IMR-90 (cell line): ENCODE results near the gene CLEC5A. TPM values are rescaled to one million over a fixed set of nuclear protein-coding genes. Genes with fewer than 3 reads are reported as not detected.

Experiments
- ATAC-seq: fragments of 200-7000 bp; cut with Tn5 transposase; 2 replicates; pipeline ENCODE4 v1.9.1; 2020; ENCODE audit warnings: low read depth, mild to moderate bottlenecking, moderate library complexity
- BruUV-seq: library from RNA; stranded (reverse); fragments of 400-500 nt; replicated peaks from 2 replicates; lab custom pipeline; 2021; lab: Mats Ljungman, UMichigan
- CTCF ChIA-PET: fragments of 300-600 bp; formaldehyde crosslinking; extraction: SDS; loops from one replicate; lab custom pipeline; 2021; ENCODE audit warnings: antibody characterized with exemption; lab: Yijun Ruan, JAX
- POLR2A ChIA-PET: fragments of 300-600 bp; sonication (Branson Sonifier 250); formaldehyde crosslinking; loops from one replicate; lab custom pipeline; 2022; ENCODE audit warnings: antibody characterized with exemption; ENCODE audit not compliant: unreplicated experiment; lab: Charles Lee
- DNase-seq: peaks from one replicate; pipeline ENCODE4 v3.0.0; 2013
- H2AFZ ChIP-seq: replicated peaks from 2 replicates; pipeline ENCODE3; 2013; ENCODE audit warnings: low read length, mild to moderate bottlenecking; ENCODE audit not compliant: poor library complexity
- H2AK5ac ChIP-seq: 2 replicates; pipeline ENCODE4 v1.6.1; 2013; ENCODE audit warnings: low read depth, low read length, inconsistent platforms
- H2AK9ac ChIP-seq: replicated peaks from 2 replicates; pipeline ENCODE3; 2013; ENCODE audit warnings: mild to moderate bottlenecking, low read depth, low read length, moderate library complexity; ENCODE audit not compliant: poor library complexity
- H2BK120ac ChIP-seq: 2 replicates; pipeline ENCODE4 v1.6.1; 2013; ENCODE audit warnings: low read depth, low read length, inconsistent platforms
- H2BK15ac ChIP-seq: 3 replicates; pipeline ENCODE4 v1.6.1; 2013; ENCODE audit warnings: low read depth, low read length, inconsistent platforms
- H2BK20ac ChIP-seq: 2 replicates; pipeline ENCODE4 v1.6.1; 2013; ENCODE audit warnings: low read depth, mild to moderate bottlenecking, inconsistent platforms, low read length, moderate library complexity
- H2BK5ac ChIP-seq: 2 replicates; pipeline ENCODE4 v1.6.1; 2013; ENCODE audit warnings: mild to moderate bottlenecking, low read depth, low read length, inconsistent platforms; ENCODE audit not compliant: poor library complexity, severe bottlenecking
- H3K14ac ChIP-seq: replicated peaks from 2 replicates; pipeline ENCODE4 v1.6.1; 2013; ENCODE audit warnings: low read depth, low read length, inconsistent platforms
- H3K18ac ChIP-seq: 2 replicates; pipeline ENCODE4 v1.6.1; 2013; ENCODE audit warnings: low read depth, low read length, control low read depth
- H3K23ac ChIP-seq: 2 replicates; pipeline ENCODE4 v1.6.1; 2013; ENCODE audit warnings: low read depth, low read length, inconsistent platforms
- H3K27ac ChIP-seq: 2 replicates; pipeline ENCODE4 v1.5.1; 2013; ENCODE audit warnings: mild to moderate bottlenecking, control low read depth, low read length; ENCODE audit not compliant: insufficient read depth
- H3K27me3 ChIP-seq: 2 replicates; pipeline ENCODE4 v1.6.1; 2013; ENCODE audit warnings: low read length; ENCODE audit not compliant: control insufficient read depth, insufficient read depth
- H3K36me3 ChIP-seq: 2 replicates; pipeline ENCODE4 v1.6.1; 2013; ENCODE audit warnings: low read length, mixed read lengths; ENCODE audit not compliant: control insufficient read depth, insufficient read depth
- H3K4ac ChIP-seq: 2 replicates; pipeline ENCODE4 v1.6.1; 2013; ENCODE audit warnings: low read depth, low read length, inconsistent platforms
- H3K4me1 ChIP-seq: 2 replicates; pipeline ENCODE4 v1.6.1; 2013; ENCODE audit warnings: low read length, mixed read lengths; ENCODE audit not compliant: control insufficient read depth, insufficient read depth
- H3K4me2 ChIP-seq: 2 replicates; pipeline ENCODE4 v1.6.1; 2013; ENCODE audit warnings: low read depth, mild to moderate bottlenecking, control low read depth, low read length, moderate library complexity
- H3K4me3 ChIP-seq: 2 replicates; pipeline ENCODE4 v1.5.1; 2013; ENCODE audit warnings: low read depth, mild to moderate bottlenecking, control low read depth, low read length, moderate library complexity; ENCODE audit not compliant: insufficient read depth
- H3K56ac ChIP-seq: 2 replicates; pipeline ENCODE4 v1.6.1; 2013; ENCODE audit warnings: low read length, inconsistent platforms; ENCODE audit not compliant: insufficient read depth; ENCODE audit errors: extremely low read depth
- H3K79me1 ChIP-seq, 2 experiments: 2 replicates each; pipeline ENCODE4 v1.6.1; 2013; ENCODE audit warnings: low read length in 2 of 2, inconsistent platforms in 1 of 2, low read depth in 1 of 2
- H3K9ac ChIP-seq: 2 replicates; pipeline ENCODE4 v1.6.1; 2013; ENCODE audit warnings: low read depth, low read length, control low read depth
- H3K9me1 ChIP-seq: 2 replicates; pipeline ENCODE4 v1.6.1; 2013; ENCODE audit warnings: low read length, inconsistent platforms; ENCODE audit not compliant: insufficient read depth
- H3K9me3 ChIP-seq: 2 replicates; pipeline ENCODE4 v1.6.1; 2013; ENCODE audit warnings: low read length; ENCODE audit not compliant: control insufficient read depth, insufficient read depth
- H4K20me1 ChIP-seq: 2 replicates; pipeline ENCODE4 v1.6.1; 2013; ENCODE audit warnings: low read length, inconsistent platforms; ENCODE audit not compliant: insufficient read depth
- H4K5ac ChIP-seq: 2 replicates; pipeline ENCODE4 v1.6.1; 2013; ENCODE audit warnings: mild to moderate bottlenecking, low read depth, low read length, control low read depth
- H4K8ac ChIP-seq, 2 experiments: 2 replicates each; pipeline ENCODE4 v1.6.1; 2013; ENCODE audit warnings: low read depth in 2 of 2, low read length in 2 of 2, control low read depth in 1 of 2, inconsistent platforms in 1 of 2
- H4K91ac ChIP-seq: 2 replicates; pipeline ENCODE4 v1.6.1; 2013; ENCODE audit warnings: low read depth, low read length, inconsistent platforms; ENCODE audit not compliant: insufficient read depth
- BHLHE40 ChIP-seq: fragments of 150-350 bp; IDR thresholded peaks from 2 replicates; pipeline ENCODE4 v1.6.1; 2016; ENCODE audit warnings: mild to moderate bottlenecking, low read depth, low read length
- CEBPB ChIP-seq: IDR thresholded peaks from 2 replicates; pipeline ENCODE4 v1.6.1; 2012; ENCODE audit warnings: low read depth, low read length, improper control_type of control experiment
- CTCF ChIP-seq: conservative IDR thresholded peaks from 2 replicates; pipeline ENCODE4 v1.5.1; 2012; ENCODE audit warnings: mild to moderate bottlenecking, low read depth, low read length, improper control_type of control experiment
- FOS ChIP-seq: fragments of 150-350 bp; IDR thresholded peaks from 2 replicates; pipeline ENCODE4 v1.6.1; 2016; ENCODE audit warnings: low read depth, low read length
- MAZ ChIP-seq: IDR thresholded peaks from 2 replicates; pipeline ENCODE4 v1.6.1; 2012; ENCODE audit warnings: low read depth, mild to moderate bottlenecking, low read length, improper control_type of control experiment, moderate library complexity, borderline replicate concordance
- MXI1 ChIP-seq: IDR thresholded peaks from 2 replicates; pipeline ENCODE4 v1.6.1; 2012; ENCODE audit warnings: low read depth, mild to moderate bottlenecking, low read length, moderate library complexity, borderline replicate concordance
- NFE2L2 ChIP-seq: fragments of 150-350 bp; IDR thresholded peaks from 2 replicates; pipeline ENCODE4 v1.6.1; 2016; ENCODE audit warnings: low read depth, mild to moderate bottlenecking, low read length
- POLR2A ChIP-seq: IDR thresholded peaks from 2 replicates; pipeline ENCODE4 v1.6.1; 2012; ENCODE audit warnings: mild to moderate bottlenecking, low read depth, low read length
- RAD21 ChIP-seq: IDR thresholded peaks from 2 replicates; pipeline ENCODE4 v1.6.1; 2012; ENCODE audit warnings: low read length, improper control_type of control experiment
- SMC3 ChIP-seq: fragments of 150-350 bp; IDR thresholded peaks from 2 replicates; pipeline ENCODE4 v1.6.1; 2016; ENCODE audit warnings: low read depth, mild to moderate bottlenecking, antibody characterized with exemption, low read length, moderate library complexity
- WGBS, 2 experiments: methylation state at CpG; one replicate each; pipeline versions ENCODE4 v1.1.5 to v1.1.7; 2013; ENCODE audit warnings: missing lambda C conversion rate in 2 of 2; ENCODE audit not compliant: insufficient read length in 1 of 2; ENCODE audit errors: extremely low coverage in 2 of 2; 5-methylcytosine and 5-hydroxymethylcytosine counted together
- dilution Hi-C: fragments of 300-500 bp; cut with HindIII; formaldehyde crosslinking; loops from one replicate; pipeline ENCODE4 v1.14.3; 2018; ENCODE audit warnings: low sequenced_read_pairs; ENCODE audit not compliant: unreplicated experiment
- in situ Hi-C: fragments of 300-500 bp; cut with MboI; formaldehyde crosslinking; loops from 3 replicates; pipeline ENCODE4 v1.14.3; 2019; ENCODE audit warnings: low sequenced_read_pairs, inconsistent platforms, mixed read lengths
- intact Hi-C: fragments of 100-400 bp; cut with micrococcal nuclease; formaldehyde crosslinking; loops from 2 replicates; pipeline ENCODE4 v1.10.0; 2022
- polyA plus RNA-seq, 3 experiments: library from polyadenylated mRNA; depleted of rRNA; stranded (reverse); fragments of >200 nt; gene quantifications; 2 replicates each; pipeline ENCODE4 v1.2.3, GENCODE V29; 2012; ENCODE audit warnings: low replicate concordance in 1 of 3
- total RNA-seq: library from RNA; depleted of rRNA; stranded (reverse); fragments of >200 nt; gene quantifications from 2 replicates; pipeline ENCODE4 v1.2.3, GENCODE V29; 2012

CLEC5A gene
- total and polyA plus RNA-seq, 2 of the 4 experiments (the other 2 are of a cell fraction): not detected

GRCh38 chr7:141975806-141976523 is 29.2 kb upstream of the CLEC5A start:
- H3K4ac ChIP-seq: no peak overlapping the region
- no peak overlapping the region for H2BK20ac ChIP-seq
- H2AFZ ChIP-seq: no peak overlapping the region
- in situ Hi-C loops: no loop called here
- peaks cover 14% of the 10 kb centered on the region for H3K9me3 ChIP-seq
- CTCF ChIA-PET: no interaction called here
- H2AK9ac ChIP-seq: no peak overlapping the region
- no peak for ATAC-seq
- H3K36me3 ChIP-seq: no peaks in the 10 kb centered on the region
- no peak overlapping the region for H3K56ac ChIP-seq
- 7% methylated on average over 5 of the region's 21 CpGs; no CpG with 5 or more reads in 1 of the 2 experiments for WGBS, 2 experiments
- no peak overlapping the region for H4K5ac ChIP-seq
- H3K18ac ChIP-seq: no peak overlapping the region
- H3K9ac ChIP-seq: no peak overlapping the region
- dilution Hi-C loops: no loop called here
- no peaks in the 10 kb centered on the region for H3K9me1 ChIP-seq
- no peak overlapping the region for H2BK5ac ChIP-seq
- H3K27ac ChIP-seq: no peak overlapping the region
- POLR2A ChIA-PET: no interaction called here
- TF ChIP-seq RAD21 (peak; percentile 35), FOS (no peak), CTCF (peak; percentile 30), SMC3 (peak; percentile 16; the same call in 1 of the 2 replicates), POLR2A (no peak), NFE2L2 (no peak), MAZ (no peak), CEBPB (no peak), BHLHE40 (no peak), MXI1 (no peak)
- no peak overlapping the region for H4K91ac ChIP-seq
- no peak overlapping the region for H3K23ac ChIP-seq
- H3K27me3 ChIP-seq: no peaks in the 10 kb centered on the region
- no peak overlapping the region for H4K8ac ChIP-seq
- no peak overlapping the region for H2AK5ac ChIP-seq
- no TSS peak for BruUV-seq
- H3K4me1 ChIP-seq: no peaks in the 10 kb centered on the region
- no peak overlapping the region for H2BK120ac ChIP-seq
- no peak overlapping the region for H3K4me2 ChIP-seq
- DNase-seq: no peak
- no peaks in the 10 kb centered on the region for H3K79me1 ChIP-seq
- H2BK15ac ChIP-seq: no peak overlapping the region
- intact Hi-C loops: no loop called here
- no peaks in the 10 kb centered on the region for H4K20me1 ChIP-seq
- no peak overlapping the region for H3K4me3 ChIP-seq
- no peak overlapping the region for H3K14ac ChIP-seq
